Activated naive CD8-positive, alpha-beta T cell treated with anti-CD3 and anti-CD28 coated beads, Interleukin-2, amount 10 ng/mL, durations not matched to agents 7 days and 5 days (primary cell): ENCODE data around the gene AGPAT1. TPM values are rescaled to one million over a fixed set of nuclear protein-coding genes. Genes with fewer than 3 reads are reported as not detected.

Experiments
- ATAC-seq: fragments of 150-1000 bp; cut with Tn5 transposase; one replicate; pipeline ENCODE4 v1.10.0; 2021; ENCODE audit warnings: low read depth, moderate library complexity
- POLR2A ChIA-PET: fragments of 350-600 bp; sonication (Branson Sonifier 250); formaldehyde crosslinking; loops from one replicate; lab custom pipeline; 2021; ENCODE audit warnings: antibody characterized with exemption; lab: Charles Lee
- DNase-seq: peaks from one replicate; pipeline ENCODE4 v3.0.0; 2021
- H3K27ac Mint-ChIP-seq: one replicate; pipeline ENCODE4 v1.8.0; 2022; ENCODE audit warnings: mild to moderate bottlenecking, mixed read lengths
- H3K27me3 Mint-ChIP-seq: one replicate; pipeline ENCODE4 v1.8.0; 2022; ENCODE audit warnings: mild to moderate bottlenecking, moderate library complexity, mixed read lengths
- H3K36me3 Mint-ChIP-seq: one replicate; pipeline ENCODE4 v1.8.0; 2021; ENCODE audit warnings: mild to moderate bottlenecking, mixed read lengths
- H3K4me1 Mint-ChIP-seq: one replicate; pipeline ENCODE4 v1.8.0; 2021; ENCODE audit warnings: mixed read lengths
- H3K4me3 Mint-ChIP-seq: one replicate; pipeline ENCODE4 v1.8.0; 2022; ENCODE audit warnings: mild to moderate bottlenecking, moderate library complexity, mixed read lengths
- H3K9me3 Mint-ChIP-seq: one replicate; pipeline ENCODE4 v1.8.0; 2021; ENCODE audit warnings: mixed read lengths
- total RNA-seq, 2 experiments: library from RNA; stranded (reverse); gene quantifications; one replicate each; pipeline ENCODE4 v1.2.3, GENCODE V29; 2021

AGPAT1 gene
- total RNA-seq, 2 experiments from 2014 or later: 38.1 to 40.8 TPM

- DNase-seq: no peak
- Mint-ChIP-seq H3K27me3 (no peaks in the 10 kb centered on the region), H3K4me3 (no peak overlapping the region), H3K9me3 (no peaks in the 10 kb centered on the region), H3K4me1 (peaks cover 3% of the 10 kb centered on the region), H3K27ac (no peak overlapping the region), H3K36me3 (peaks cover 19% of the 10 kb centered on the region)
- ATAC-seq: no peak
- POLR2A ChIA-PET: no interaction called here
These were observed 8.1 kb downstream of the AGPAT1 start for GRCh38 chr6:32167761-32168262.

- Mint-ChIP-seq H3K36me3 (peaks cover 21% of the 10 kb centered on the region), H3K27me3 (no peaks in the 10 kb centered on the region), H3K4me1 (no peaks in the 10 kb centered on the region), H3K4me3 (no peak overlapping the region), H3K27ac (no peak overlapping the region), H3K9me3 (no peaks in the 10 kb centered on the region)
- ATAC-seq: no peak
- DNase-seq: no peak
- POLR2A ChIA-PET: no interaction called here
These were observed 8.6 kb downstream of the AGPAT1 start for GRCh38 chr6:32167154-32167760.

GRCh38 chr6:32166411-32167061, 9.3 kb downstream of the AGPAT1 start:
- ATAC-seq: peak; percentile 11
- DNase-seq: no peak
- Mint-ChIP-seq H3K27ac (peak overlapping the region; percentile 16), H3K27me3 (no peaks in the 10 kb centered on the region), H3K9me3 (no peaks in the 10 kb centered on the region), H3K4me1 (no peaks in the 10 kb centered on the region), H3K36me3 (peaks cover 24% of the 10 kb centered on the region), H3K4me3 (no peak overlapping the region)
- POLR2A ChIA-PET: no interaction called here

GRCh38 chr6:32164295-32164694, 11.6 kb downstream of the AGPAT1 start, which contains the start of gene EGFL8:
EGFL8 (plus strand) TSS chr6:32164595; CDS start chr6:32166166, 1,571 bp downstream.
- POLR2A ChIA-PET: no interaction called here
- ATAC-seq (no peak), DNase-seq (no peak)
- peaks cover 17% of the 10 kb centered on the region for H3K36me3 Mint-ChIP-seq
- no peaks in the 10 kb centered on the region for H3K4me1 Mint-ChIP-seq
- H3K4me3 Mint-ChIP-seq: no peak within 1 kb of the TSS
- peak within 1 kb of the TSS; percentile 49 for H3K27ac Mint-ChIP-seq
- H3K27me3 Mint-ChIP-seq: no peaks in the 10 kb centered on the region
- no peaks in the 10 kb centered on the region for H3K9me3 Mint-ChIP-seq

- Mint-ChIP-seq H3K4me3 (no peak overlapping the region), H3K4me1 (no peaks in the 10 kb centered on the region), H3K9me3 (no peaks in the 10 kb centered on the region), H3K27me3 (no peaks in the 10 kb centered on the region), H3K36me3 (peaks cover 14% of the 10 kb centered on the region), H3K27ac (no peak overlapping the region)
- no peak for ATAC-seq
- DNase-seq: no peak
- POLR2A ChIA-PET: interaction anchor here (0.6 kb wide), 1 partner anchor 40 kb away, joined by 3 read pairs; no protein-coding TSS in a partner anchor
These were observed 12.2 kb downstream of the AGPAT1 start for GRCh38 chr6:32163559-32164258.

GRCh38 chr6:32158052-32158451, 17.8 kb downstream of the AGPAT1 start:
- Mint-ChIP-seq H3K27ac (no peak overlapping the region), H3K4me3 (no peak overlapping the region), H3K4me1 (peaks cover 13% of the 10 kb centered on the region), H3K36me3 (peaks cover 20% of the 10 kb centered on the region), H3K27me3 (no peaks in the 10 kb centered on the region), H3K9me3 (no peaks in the 10 kb centered on the region)
- no peak for ATAC-seq
- no peak for DNase-seq
- POLR2A ChIA-PET: no interaction called here

GRCh38 chr6:32156891-32157290, 19.0 kb downstream of the AGPAT1 start:
- H3K4me1 Mint-ChIP-seq: peaks cover 20% of the 10 kb centered on the region
- POLR2A ChIA-PET: no interaction called here
- ATAC-seq: no peak
- peaks cover 15% of the 10 kb centered on the region for H3K36me3 Mint-ChIP-seq
- H3K4me3 Mint-ChIP-seq: no peak overlapping the region
- no peaks in the 10 kb centered on the region for H3K27me3 Mint-ChIP-seq
- DNase-seq: no peak
- H3K9me3 Mint-ChIP-seq: no peaks in the 10 kb centered on the region
- H3K27ac Mint-ChIP-seq: no peak overlapping the region

- DNase-seq (peak; percentile 75), ATAC-seq (peak; percentile 80)
- POLR2A ChIA-PET: interaction anchor here (0.9 to 1.3 kb wide), 7 partner anchors 23 to 67 kb away, joined by 3 to 9 read pairs (median 4); partner anchors contain the start of genes FKBPL, GPSM3, PBX2 and RNF5
- Mint-ChIP-seq H3K27ac (peak overlapping the region; percentile 94), H3K27me3 (peaks cover 11% of the 10 kb centered on the region), H3K36me3 (peaks cover 15% of the 10 kb centered on the region), H3K9me3 (no peaks in the 10 kb centered on the region), H3K4me3 (peak overlapping the region; percentile 98), H3K4me1 (peaks cover 31% of the 10 kb centered on the region)
These were observed 21.2 kb downstream of the AGPAT1 start for GRCh38 chr6:32154514-32155161.

- peak within 1 kb of the TSS; percentile 94 for H3K27ac Mint-ChIP-seq
- POLR2A ChIA-PET: interaction anchor here (1.0 to 1.3 kb wide), 6 partner anchors 24 to 66 kb away, joined by 3 to 8 read pairs (median 4); partner anchors contain the start of genes GPSM3, PBX2 and RNF5
- H3K4me3 Mint-ChIP-seq: peak within 1 kb of the TSS; percentile 98
- H3K36me3 Mint-ChIP-seq: peaks cover 15% of the 10 kb centered on the region
- H3K27me3 Mint-ChIP-seq: peaks cover 14% of the 10 kb centered on the region
- ATAC-seq (peak; percentile 72), DNase-seq (peak; percentile 81)
- peaks cover 34% of the 10 kb centered on the region for H3K4me1 Mint-ChIP-seq
- H3K9me3 Mint-ChIP-seq: no peaks in the 10 kb centered on the region
These were observed 22.0 kb downstream of the AGPAT1 start, which contains the start of gene PPT2 for GRCh38 chr6:32153564-32154513. PPT2 (plus strand) TSS chr6:32154141; CDS start chr6:32154595, 454 bp downstream.

- Mint-ChIP-seq H3K9me3 (no peaks in the 10 kb centered on the region), H3K36me3 (peaks cover 10% of the 10 kb centered on the region), H3K4me3 (peak overlapping the region; percentile 38), H3K4me1 (peaks cover 40% of the 10 kb centered on the region), H3K27me3 (peaks cover 22% of the 10 kb centered on the region), H3K27ac (peak overlapping the region; percentile 94)
- ATAC-seq (no peak), DNase-seq (no peak)
- POLR2A ChIA-PET: interaction anchor here (1.0 kb wide), 1 partner anchor 43 kb away, joined by 3 read pairs; no protein-coding TSS in a partner anchor
These were observed 22.9 kb downstream of the AGPAT1 start for GRCh38 chr6:32152769-32153563.

GRCh38 chr6:32151863-32152768, 23.8 kb downstream of the AGPAT1 start, which contains the start of gene PRRT1:
PRRT1 (minus strand) TSS chr6:32151939; CDS start chr6:32151827, 112 bp downstream.
- Mint-ChIP-seq H3K9me3 (no peaks in the 10 kb centered on the region), H3K27me3 (peaks cover 30% of the 10 kb centered on the region), H3K36me3 (peaks cover 3% of the 10 kb centered on the region), H3K27ac (peak within 1 kb of the TSS; percentile 74), H3K4me3 (peak within 1 kb of the TSS; percentile 67), H3K4me1 (peaks cover 40% of the 10 kb centered on the region)
- DNase-seq (no peak), ATAC-seq (no peak)
- POLR2A ChIA-PET: no interaction called here
